Neural progenitor cell (in vitro differentiated cells): ENCODE results near the gene PNMA8C.

Experiments
- EZH2 ChIP-seq: fragments of 200-600 bp; sonication (generic); IDR thresholded peaks from 2 replicates; pipeline ENCODE4 v1.6.1; 2017; ENCODE audit warnings: antibody characterized with exemption, mild to moderate bottlenecking, moderate library complexity
- TF ChIP-seq, protein P1 (sequence below): fragments of 200-600 bp; sonication (generic); IDR thresholded peaks from 2 replicates; pipeline ENCODE4 v1.5.1; 2017; ENCODE audit warnings: antibody characterized with exemption, mild to moderate bottlenecking

- no peak for TF ChIP-seq EZH2
- TF ChIP-seq, protein P1, sequence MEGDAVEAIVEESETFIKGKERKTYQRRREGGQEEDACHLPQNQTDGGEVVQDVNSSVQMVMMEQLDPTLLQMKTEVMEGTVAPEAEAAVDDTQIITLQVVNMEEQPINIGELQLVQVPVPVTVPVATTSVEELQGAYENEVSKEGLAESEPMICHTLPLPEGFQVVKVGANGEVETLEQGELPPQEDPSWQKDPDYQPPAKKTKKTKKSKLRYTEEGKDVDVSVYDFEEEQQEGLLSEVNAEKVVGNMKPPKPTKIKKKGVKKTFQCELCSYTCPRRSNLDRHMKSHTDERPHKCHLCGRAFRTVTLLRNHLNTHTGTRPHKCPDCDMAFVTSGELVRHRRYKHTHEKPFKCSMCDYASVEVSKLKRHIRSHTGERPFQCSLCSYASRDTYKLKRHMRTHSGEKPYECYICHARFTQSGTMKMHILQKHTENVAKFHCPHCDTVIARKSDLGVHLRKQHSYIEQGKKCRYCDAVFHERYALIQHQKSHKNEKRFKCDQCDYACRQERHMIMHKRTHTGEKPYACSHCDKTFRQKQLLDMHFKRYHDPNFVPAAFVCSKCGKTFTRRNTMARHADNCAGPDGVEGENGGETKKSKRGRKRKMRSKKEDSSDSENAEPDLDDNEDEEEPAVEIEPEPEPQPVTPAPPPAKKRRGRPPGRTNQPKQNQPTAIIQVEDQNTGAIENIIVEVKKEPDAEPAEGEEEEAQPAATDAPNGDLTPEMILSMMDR = no peak
Measured at GRCh38 chr19:46452186-46452585, 23.4 kb upstream of the PNMA8C start.
